Lower lobe of right lung (tissue), 2 donors: Measurements from ENCODE around the gene UBXN6. TPM values are rescaled to one million over a fixed set of nuclear protein-coding genes. Genes with fewer than 3 reads are reported as not detected.

Experiments used
- ATAC-seq, 2 donors: fragments of 200-7000 bp; cut with Tn5 transposase; one replicate each; pipeline ENCODE4 v1.9.1; 2020 to 2022; ENCODE audit warnings: mild to moderate bottlenecking in 2 of 2, moderate library complexity in 2 of 2
- DNase-seq: peaks from one replicate; pipeline ENCODE4 v3.0.0-alpha.2; 2020
- H3K27ac ChIP-seq: fragments of 200-600 bp; one replicate; pipeline ENCODE4 v1.8.0; 2022
- H3K27me3 ChIP-seq: fragments of 200-600 bp; one replicate; pipeline ENCODE4 v1.8.0; 2022; ENCODE audit warnings: low read depth
- H3K36me3 ChIP-seq: fragments of 200-600 bp; one replicate; pipeline ENCODE4 v1.8.0; 2022; ENCODE audit warnings: mild to moderate bottlenecking
- H3K4me1 ChIP-seq: fragments of 200-600 bp; one replicate; pipeline ENCODE4 v1.8.0; 2022
- H3K4me3 ChIP-seq: fragments of 200-600 bp; one replicate; pipeline ENCODE4 v1.8.0; 2022; ENCODE audit warnings: mild to moderate bottlenecking
- H3K9me3 ChIP-seq: fragments of 200-600 bp; one replicate; pipeline ENCODE4 v1.8.0; 2022
- intact Hi-C: fragments of 100-400 bp; cut with DNase I; formaldehyde crosslinking; loops from one replicate; pipeline ENCODE4 v1.11.0; 2022
- total RNA-seq: library from RNA; stranded (reverse); fragmentation: NEBNext Ultra II Directional; extraction: Animal tissue kit (Norgen Biotek cat#: 25700); gene quantifications from one replicate; pipeline ENCODE4 v1.2.1, GENCODE V29; 2021
- TF ChIP-seq, protein P1 (sequence below): fragments of 200-600 bp; IDR thresholded peaks from one replicate; pipeline ENCODE4 v1.8.0; 2022; ENCODE audit warnings: antibody characterized with exemption, mild to moderate bottlenecking
- donor health status: DM: no; HTN: yes; CAD: no; lungs with severe emphysema.

UBXN6 gene
- total RNA-seq, 1 donor from 2014 or later = 86.1 TPM

DNA sequence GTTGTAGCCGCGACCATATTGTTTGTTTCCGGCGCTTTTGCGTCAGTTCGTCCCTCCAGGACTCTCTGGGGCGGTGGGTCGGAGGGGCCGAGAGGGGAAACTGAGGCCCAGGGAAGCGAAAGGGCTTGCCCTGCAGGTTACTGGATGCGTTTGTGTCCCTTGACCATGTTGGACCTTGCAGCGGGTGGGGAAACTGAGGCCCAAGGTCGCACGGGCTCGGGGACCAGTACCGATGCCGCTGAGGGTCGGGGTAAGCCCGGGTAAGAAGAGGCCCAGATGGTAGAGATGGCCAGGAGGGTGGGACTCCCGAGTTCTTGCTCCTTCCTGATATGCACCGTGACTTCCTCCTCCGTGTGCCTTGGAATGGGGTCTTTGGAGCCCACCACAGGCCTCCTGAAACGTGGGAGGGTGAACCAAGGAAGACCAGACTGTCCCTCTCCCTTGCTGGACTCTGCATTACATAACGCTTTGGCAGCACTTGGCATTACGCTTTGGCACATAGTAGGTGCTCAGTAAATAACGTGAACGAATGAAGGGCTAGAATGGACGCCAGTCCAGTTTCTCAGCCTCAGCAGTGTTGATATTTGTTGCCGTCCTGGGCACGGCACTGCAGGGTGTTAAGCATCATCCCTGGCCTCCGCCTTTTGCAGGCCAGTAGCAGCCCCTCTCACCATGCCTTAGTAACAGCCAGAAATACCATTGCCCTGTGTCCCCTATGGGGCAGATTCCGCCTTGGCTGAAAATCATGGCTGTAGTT lies 54.4 kb downstream of the UBXN6 start:
- peak overlapping the region; percentile 76 for H3K4me3 ChIP-seq
- no peaks in the 10 kb centered on the region for H3K27me3 ChIP-seq
- ATAC-seq (no peak), DNase-seq (no peak)
- intact Hi-C loops = no loop called here
- TF ChIP-seq, protein P1, sequence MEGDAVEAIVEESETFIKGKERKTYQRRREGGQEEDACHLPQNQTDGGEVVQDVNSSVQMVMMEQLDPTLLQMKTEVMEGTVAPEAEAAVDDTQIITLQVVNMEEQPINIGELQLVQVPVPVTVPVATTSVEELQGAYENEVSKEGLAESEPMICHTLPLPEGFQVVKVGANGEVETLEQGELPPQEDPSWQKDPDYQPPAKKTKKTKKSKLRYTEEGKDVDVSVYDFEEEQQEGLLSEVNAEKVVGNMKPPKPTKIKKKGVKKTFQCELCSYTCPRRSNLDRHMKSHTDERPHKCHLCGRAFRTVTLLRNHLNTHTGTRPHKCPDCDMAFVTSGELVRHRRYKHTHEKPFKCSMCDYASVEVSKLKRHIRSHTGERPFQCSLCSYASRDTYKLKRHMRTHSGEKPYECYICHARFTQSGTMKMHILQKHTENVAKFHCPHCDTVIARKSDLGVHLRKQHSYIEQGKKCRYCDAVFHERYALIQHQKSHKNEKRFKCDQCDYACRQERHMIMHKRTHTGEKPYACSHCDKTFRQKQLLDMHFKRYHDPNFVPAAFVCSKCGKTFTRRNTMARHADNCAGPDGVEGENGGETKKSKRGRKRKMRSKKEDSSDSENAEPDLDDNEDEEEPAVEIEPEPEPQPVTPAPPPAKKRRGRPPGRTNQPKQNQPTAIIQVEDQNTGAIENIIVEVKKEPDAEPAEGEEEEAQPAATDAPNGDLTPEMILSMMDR = no peak
- peaks cover 32% of the 10 kb centered on the region for H3K4me1 ChIP-seq
- peak overlapping the region; percentile 80 for H3K27ac ChIP-seq
- H3K36me3 ChIP-seq = peaks cover under 1% of the 10 kb centered on the region
- no peaks in the 10 kb centered on the region for H3K9me3 ChIP-seq

DNA sequence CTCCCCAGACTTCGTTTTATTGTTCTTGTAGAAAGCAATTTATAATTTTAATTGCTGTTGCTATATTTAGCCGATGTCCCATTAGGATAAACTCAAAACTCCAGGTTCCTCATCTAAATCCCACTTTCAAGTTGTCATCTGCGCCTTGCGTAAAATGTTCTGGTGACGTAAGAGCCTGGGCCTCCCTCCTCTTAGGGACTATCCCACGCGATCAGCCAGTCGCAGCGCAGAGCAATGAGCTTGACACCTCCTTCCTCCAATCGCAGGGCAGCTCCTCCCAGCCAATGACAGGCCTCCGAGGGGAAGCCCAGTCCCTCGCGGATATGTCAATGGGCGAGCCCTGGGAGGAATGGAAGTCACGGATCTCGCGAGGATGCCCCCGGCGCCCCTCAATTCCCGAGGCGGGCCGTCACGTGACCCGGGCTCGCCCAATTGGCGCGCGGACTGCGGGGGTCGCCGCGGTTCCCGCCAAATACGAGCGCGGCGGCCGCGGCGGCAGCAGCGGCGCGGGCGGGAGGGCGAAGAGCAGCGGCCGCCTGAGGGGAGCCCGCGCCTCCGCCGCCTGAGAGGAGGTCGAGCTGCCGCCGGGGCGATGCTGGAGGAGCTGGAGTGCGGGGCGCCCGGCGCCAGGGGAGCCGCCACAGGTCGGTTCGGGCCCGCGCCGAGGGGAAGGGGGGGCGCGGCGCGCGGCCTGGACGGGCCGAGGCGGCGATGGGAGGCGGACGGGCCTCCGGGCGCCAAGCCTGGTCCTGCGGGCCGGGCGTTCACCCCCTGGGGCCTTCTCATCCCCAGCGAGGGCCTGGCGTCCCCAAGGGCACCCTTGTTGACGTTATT lies 55.2 kb downstream of the UBXN6 start, which contains the start of gene CHAF1A:
Gene CHAF1A, plus strand, starts transcription at position 470 of the 834 bp plus-strand sequence. Its CDS starts 123 bp downstream, at position 593.
- intact Hi-C loops = no loop called here
- TF ChIP-seq, protein P1 = no peak
- Histone ChIP-seq H3K9me3 (no peaks in the 10 kb centered on the region), H3K4me3 (peak within 1 kb of the TSS; percentile 76), H3K36me3 (peaks cover 8% of the 10 kb centered on the region), H3K4me1 (peaks cover 40% of the 10 kb centered on the region), H3K27me3 (no peaks in the 10 kb centered on the region), H3K27ac (peak within 1 kb of the TSS; percentile 80)
- DNase-seq (peak; percentile 100), ATAC-seq (peak; percentile 96)

DNA sequence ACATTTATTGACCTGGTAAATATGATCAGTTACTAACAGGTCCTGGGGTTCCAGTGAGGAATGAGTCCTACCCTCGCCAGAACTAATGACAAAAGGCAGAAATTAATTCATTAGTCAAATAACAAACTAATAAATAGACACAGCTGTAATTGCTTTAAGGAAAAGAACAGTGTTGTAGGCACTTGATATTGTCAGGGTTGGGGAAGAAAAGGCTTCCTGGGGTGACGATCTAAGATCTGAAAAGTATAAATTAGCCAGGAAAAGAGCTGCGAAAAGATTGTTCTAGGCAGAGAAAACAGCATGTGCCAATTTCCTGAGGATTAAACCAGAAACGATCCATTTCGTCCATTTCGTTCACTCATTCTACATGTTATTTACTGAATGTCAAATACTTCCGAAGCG lies 55.8 kb downstream of the UBXN6 start:
- H3K4me1 ChIP-seq = peaks cover 46% of the 10 kb centered on the region
- intact Hi-C loops = no loop called here

DNA sequence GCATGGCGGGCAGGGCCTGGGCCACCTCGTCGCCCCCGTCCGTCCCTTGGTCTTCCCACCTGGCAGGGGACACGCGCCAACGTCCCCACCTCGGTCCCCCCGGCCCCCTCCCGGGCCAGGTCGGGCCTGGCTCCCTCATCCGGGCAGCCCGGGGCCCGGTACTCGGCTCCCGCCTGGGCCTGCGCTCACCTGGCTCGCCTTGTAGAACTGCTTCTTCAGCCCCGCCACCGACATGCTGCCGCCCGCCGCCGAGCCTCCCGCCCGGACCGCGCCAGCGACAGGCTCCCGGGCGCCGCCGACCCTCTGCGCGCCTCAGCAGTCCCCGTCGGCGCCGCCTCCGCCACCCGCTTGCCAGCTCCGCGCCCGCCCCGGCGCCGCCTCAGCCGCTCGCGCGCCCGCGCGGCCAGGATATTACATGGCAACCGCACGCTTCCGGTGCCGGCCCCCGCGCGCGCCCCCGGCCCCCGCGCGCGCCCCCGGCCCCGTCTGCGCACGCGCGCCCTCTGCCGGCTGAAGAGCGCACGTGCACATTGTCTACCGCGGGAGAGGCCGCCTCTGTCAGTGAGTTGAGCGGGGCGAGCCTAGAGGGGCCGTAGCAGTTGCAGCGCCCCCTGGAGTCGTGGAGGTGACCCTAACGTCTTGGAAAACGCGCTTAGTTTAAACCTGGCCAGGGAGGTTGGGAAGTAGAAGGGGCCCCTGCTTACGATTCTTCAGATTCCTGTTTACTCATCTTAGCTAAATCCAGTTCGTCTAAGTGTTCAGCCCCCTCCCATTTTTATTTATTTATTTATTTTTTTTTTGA lies 57.3 kb downstream of the UBXN6 start, which contains the start of gene SH3GL1:
Gene SH3GL1, minus strand, starts transcription at position 413 of the 802 bp plus-strand sequence. Its CDS starts 179 bp downstream, at position 234.
- intact Hi-C loops = no loop called here
- Histone ChIP-seq H3K4me1 (peaks cover 51% of the 10 kb centered on the region), H3K9me3 (no peaks in the 10 kb centered on the region), H3K27me3 (no peaks in the 10 kb centered on the region), H3K4me3 (peak within 1 kb of the TSS; percentile 97), H3K36me3 (peaks cover 28% of the 10 kb centered on the region), H3K27ac (peak within 1 kb of the TSS; percentile 94)
- TF ChIP-seq, protein P1 = peak; percentile 81
- DNase-seq (peak; percentile 95), ATAC-seq (peak; percentile 82 to 94)

More for the DNA sequence above, 55.8 kb downstream of the UBXN6 start:
- TF ChIP-seq, protein P1 = no peak
- Histone ChIP-seq H3K9me3 (no peaks in the 10 kb centered on the region), H3K4me3 (peak overlapping the region; percentile 76), H3K27ac (peak overlapping the region; percentile 80), H3K27me3 (no peaks in the 10 kb centered on the region), H3K36me3 (peaks cover 15% of the 10 kb centered on the region)
- DNase-seq (no peak), ATAC-seq (no peak)

DNA sequence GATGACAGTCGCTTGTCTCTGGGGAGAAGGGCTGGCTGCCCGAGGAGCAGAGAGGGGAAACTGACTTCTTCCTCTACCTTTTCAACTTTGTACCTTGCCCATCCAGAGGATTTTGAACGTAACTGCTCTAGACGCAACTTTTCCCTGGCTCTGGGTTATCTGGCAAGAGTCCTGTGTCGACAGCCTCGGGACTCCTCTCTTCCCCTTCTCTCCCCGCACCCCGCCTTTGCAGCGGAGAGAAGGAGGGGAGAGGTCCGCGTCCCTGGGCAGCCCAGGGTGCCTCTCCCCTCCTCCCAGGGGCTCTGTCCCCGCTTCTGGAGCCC lies 57.8 kb downstream of the UBXN6 start:
- intact Hi-C loops = no loop called here
- H3K9me3 ChIP-seq = no peaks in the 10 kb centered on the region

More for the DNA sequence above, 57.8 kb downstream of the UBXN6 start:
- H3K4me1 ChIP-seq = peaks cover 51% of the 10 kb centered on the region
- H3K4me3 ChIP-seq = peak overlapping the region; percentile 97
- ATAC-seq = peak; percentile 44 to 47
- H3K36me3 ChIP-seq = peaks cover 34% of the 10 kb centered on the region
- TF ChIP-seq, protein P1 = no peak
- no peaks in the 10 kb centered on the region for H3K27me3 ChIP-seq
- no peak for DNase-seq
- peak overlapping the region; percentile 94 for H3K27ac ChIP-seq
